Heart left ventricle (tissue), 13 donors: Measurements from ENCODE around the gene PCNA.

ENCODE experiments used
- CTCF ChIP-seq, 12 donors: fragments of 200-600 bp; sonication (generic) in 4 of 12; IDR thresholded peaks; one replicate each; pipeline versions ENCODE4 v1.5.0 to v1.8.0; 2018 to 2022; ENCODE audit warnings: antibody characterized with exemption in 12 of 12, mild to moderate bottlenecking in 5 of 12
- POLR2A ChIP-seq, 2 donors: fragments of 450-650 bp; IDR thresholded peaks; one replicate each; pipeline ENCODE4 v1.6.1; 2017; ENCODE audit warnings: antibody characterized with exemption in 2 of 2, mild to moderate bottlenecking in 2 of 2, moderate library complexity in 2 of 2
- donor health status: ischemic (EF 13 %, LVEDD 7.1; RV severe dilation, severe dysfunction).
- donor health status: DM: no; HTN: yes; CAD: no.
- donor health status: DM: no; HTN: no; CAD: no.
- donor health status: ischemic (EF 25% LVEDD 6.9; RV normal size, moderate dysfunction).
- donor health status: ischemic (EF 25% LVEDD 5.7; RV mildly dilated, moderate dysfunction).
- donor health status: ischemic (EF 35%, LVEDD 5.7; RV mildly dilated, moderate dysfunction).
- donor health status: nonischemic (EF 11% LVEDD 7.7; RV severe dilation, severe dysfunction).
- donor health status: DM: yes; HTN: yes; CAD: no.
- donor health status: PGD.
- donor health status: ischemic (EF 29% LVEDD 5.4; RV normal size, mild dysfunction).
- donor health status: nonischemic (EF 23%, LVEDD 6.1; RV moderate dilation, normal function).

GRCh38 chr20:5070570-5070969 is 49.2 kb downstream of the PCNA start:
- no peak for TF ChIP-seq CTCF (IDR thresholded peaks at IDR 0.05)
- TF ChIP-seq POLR2A (IDR thresholded peaks at IDR 0.05): no peak
